BE2C (cell line): ENCODE data around the gene NRP2. TPM values are rescaled to one million over a fixed set of nuclear protein-coding genes. Genes with fewer than 3 reads are reported as not detected.
A peak's percentile ranks its signal among the peaks of the same experiment; 100 is the strongest.

Experiments
- DNase-seq: peaks from one replicate; pipeline ENCODE4 v3.0.0-alpha.2; 2020
- H3K27me3 ChIP-seq: fragments of 250-450 bp; sonication (Bioruptor Pico); 2 replicates; pipeline ENCODE4 v1.5.1; 2020; ENCODE audit warnings: mild to moderate bottlenecking
- H3K36me3 ChIP-seq: fragments of 250-450 bp; sonication (Bioruptor Pico); 2 replicates; pipeline ENCODE4 v1.5.1; 2020; ENCODE audit warnings: mild to moderate bottlenecking
- H3K4me1 ChIP-seq: fragments of 250-450 bp; sonication (Bioruptor Pico); 2 replicates; pipeline ENCODE4 v1.5.1; 2020
- H3K4me3 ChIP-seq: 2 replicates; pipeline ENCODE4 v1.5.1; 2011; ENCODE audit warnings: low read depth, low read length
- H3K9me3 ChIP-seq: fragments of 250-450 bp; sonication (Bioruptor Pico); 2 replicates; pipeline ENCODE4 v1.5.1; 2020
- polyA plus RNA-seq: library from polyadenylated mRNA; unstranded; fragments of >200 nt; gene quantifications from one replicate; pipeline ENCODE4 v1.2.1, GENCODE V29; 2012; ENCODE audit warnings: low read depth, missing spikeins; ENCODE audit not compliant: insufficient read length, insufficient read depth
- TF ChIP-seq, protein P1 (sequence below): IDR thresholded peaks from 2 replicates; pipeline ENCODE4 v1.5.1; 2012; ENCODE audit warnings: mild to moderate bottlenecking, low read depth, low read length

Gene NRP2, protein sequence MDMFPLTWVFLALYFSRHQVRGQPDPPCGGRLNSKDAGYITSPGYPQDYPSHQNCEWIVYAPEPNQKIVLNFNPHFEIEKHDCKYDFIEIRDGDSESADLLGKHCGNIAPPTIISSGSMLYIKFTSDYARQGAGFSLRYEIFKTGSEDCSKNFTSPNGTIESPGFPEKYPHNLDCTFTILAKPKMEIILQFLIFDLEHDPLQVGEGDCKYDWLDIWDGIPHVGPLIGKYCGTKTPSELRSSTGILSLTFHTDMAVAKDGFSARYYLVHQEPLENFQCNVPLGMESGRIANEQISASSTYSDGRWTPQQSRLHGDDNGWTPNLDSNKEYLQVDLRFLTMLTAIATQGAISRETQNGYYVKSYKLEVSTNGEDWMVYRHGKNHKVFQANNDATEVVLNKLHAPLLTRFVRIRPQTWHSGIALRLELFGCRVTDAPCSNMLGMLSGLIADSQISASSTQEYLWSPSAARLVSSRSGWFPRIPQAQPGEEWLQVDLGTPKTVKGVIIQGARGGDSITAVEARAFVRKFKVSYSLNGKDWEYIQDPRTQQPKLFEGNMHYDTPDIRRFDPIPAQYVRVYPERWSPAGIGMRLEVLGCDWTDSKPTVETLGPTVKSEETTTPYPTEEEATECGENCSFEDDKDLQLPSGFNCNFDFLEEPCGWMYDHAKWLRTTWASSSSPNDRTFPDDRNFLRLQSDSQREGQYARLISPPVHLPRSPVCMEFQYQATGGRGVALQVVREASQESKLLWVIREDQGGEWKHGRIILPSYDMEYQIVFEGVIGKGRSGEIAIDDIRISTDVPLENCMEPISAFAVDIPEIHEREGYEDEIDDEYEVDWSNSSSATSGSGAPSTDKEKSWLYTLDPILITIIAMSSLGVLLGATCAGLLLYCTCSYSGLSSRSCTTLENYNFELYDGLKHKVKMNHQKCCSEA
- 18.9 TPM for polyA plus RNA-seq

GRCh38 chr2:205682239-205682970 lies at the start of gene NRP2:
TSS of gene NRP2 (plus strand) at chr2:205682501. CDS start at chr2:205683291, 790 bp downstream.
- H3K27me3 ChIP-seq = peaks cover 32% of the 10 kb centered on the region
- TF ChIP-seq, protein P1, sequence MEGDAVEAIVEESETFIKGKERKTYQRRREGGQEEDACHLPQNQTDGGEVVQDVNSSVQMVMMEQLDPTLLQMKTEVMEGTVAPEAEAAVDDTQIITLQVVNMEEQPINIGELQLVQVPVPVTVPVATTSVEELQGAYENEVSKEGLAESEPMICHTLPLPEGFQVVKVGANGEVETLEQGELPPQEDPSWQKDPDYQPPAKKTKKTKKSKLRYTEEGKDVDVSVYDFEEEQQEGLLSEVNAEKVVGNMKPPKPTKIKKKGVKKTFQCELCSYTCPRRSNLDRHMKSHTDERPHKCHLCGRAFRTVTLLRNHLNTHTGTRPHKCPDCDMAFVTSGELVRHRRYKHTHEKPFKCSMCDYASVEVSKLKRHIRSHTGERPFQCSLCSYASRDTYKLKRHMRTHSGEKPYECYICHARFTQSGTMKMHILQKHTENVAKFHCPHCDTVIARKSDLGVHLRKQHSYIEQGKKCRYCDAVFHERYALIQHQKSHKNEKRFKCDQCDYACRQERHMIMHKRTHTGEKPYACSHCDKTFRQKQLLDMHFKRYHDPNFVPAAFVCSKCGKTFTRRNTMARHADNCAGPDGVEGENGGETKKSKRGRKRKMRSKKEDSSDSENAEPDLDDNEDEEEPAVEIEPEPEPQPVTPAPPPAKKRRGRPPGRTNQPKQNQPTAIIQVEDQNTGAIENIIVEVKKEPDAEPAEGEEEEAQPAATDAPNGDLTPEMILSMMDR = no peak
- no peaks in the 10 kb centered on the region for H3K36me3 ChIP-seq
- H3K4me1 ChIP-seq = peaks cover 11% of the 10 kb centered on the region
- no peaks in the 10 kb centered on the region for H3K9me3 ChIP-seq
- H3K4me3 ChIP-seq = peak within 1 kb of the TSS; percentile 66
- peak; percentile 83 for DNase-seq

DNA sequence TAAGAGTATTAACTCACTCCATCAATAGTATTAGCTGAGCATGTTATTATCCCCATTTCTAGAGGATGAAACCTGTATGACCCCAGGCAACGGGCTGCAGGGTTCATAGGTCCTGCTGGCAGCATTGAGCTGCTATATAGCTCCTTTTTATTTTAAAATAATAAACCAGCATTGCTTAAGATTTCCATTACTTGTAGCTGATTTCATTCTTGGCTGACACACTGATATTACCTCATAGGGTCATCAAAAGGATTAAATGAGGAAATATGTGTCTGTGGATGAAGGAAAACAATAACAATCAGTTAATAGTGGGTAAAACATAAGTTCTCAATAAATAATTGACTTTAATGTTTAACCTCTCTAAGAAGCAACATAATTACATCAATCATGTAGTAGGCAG lies 48.3 kb upstream of the NRP2 start:
- Histone ChIP-seq H3K4me3 (no peak overlapping the region), H3K36me3 (no peaks in the 10 kb centered on the region), H3K27me3 (no peaks in the 10 kb centered on the region), H3K9me3 (no peaks in the 10 kb centered on the region), H3K4me1 (no peaks in the 10 kb centered on the region)
- TF ChIP-seq, protein P1 = no peak
- DNase-seq = no peak

DNA sequence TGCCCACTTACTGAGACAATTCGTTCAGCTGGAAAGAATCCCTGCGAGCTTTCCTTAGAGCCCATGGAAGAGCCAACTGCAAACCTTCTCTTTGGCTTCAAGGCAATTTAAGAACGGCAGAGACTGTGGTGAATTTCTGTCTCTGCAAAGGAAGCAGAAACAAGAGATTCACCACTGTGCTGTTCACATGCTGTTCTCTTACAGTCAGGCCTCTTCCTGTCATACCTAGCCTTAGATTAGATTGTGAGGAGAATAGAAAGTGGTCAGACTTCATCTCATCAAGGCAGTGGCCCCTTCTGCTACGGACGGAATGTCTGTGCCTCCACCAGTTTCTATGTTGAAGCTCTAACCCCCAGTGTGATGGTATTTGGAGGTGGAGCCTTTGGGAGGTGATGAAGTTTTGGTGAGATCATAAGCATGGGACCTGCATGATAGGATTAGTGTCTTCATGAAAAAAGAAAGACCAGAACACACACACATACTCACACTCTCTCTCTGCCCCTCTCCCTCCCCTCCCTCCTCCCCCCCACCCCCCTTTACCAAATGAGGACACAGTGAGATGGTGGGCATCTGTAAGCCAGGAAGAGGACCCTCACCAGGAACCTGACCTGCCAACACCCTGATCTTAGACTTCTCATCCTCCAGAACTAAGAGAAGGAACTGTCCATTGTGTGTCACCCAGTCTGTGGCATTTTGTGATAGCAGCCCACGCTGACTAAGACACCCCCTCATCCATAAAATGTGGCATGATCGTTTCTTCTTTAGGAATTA lies 45.6 kb upstream of the NRP2 start:
- no peaks in the 10 kb centered on the region for H3K4me1 ChIP-seq
- H3K27me3 ChIP-seq = no peaks in the 10 kb centered on the region
- TF ChIP-seq, protein P1 = no peak
- no peak overlapping the region for H3K4me3 ChIP-seq
- DNase-seq = no peak
- no peaks in the 10 kb centered on the region for H3K9me3 ChIP-seq
- no peaks in the 10 kb centered on the region for H3K36me3 ChIP-seq

- Histone ChIP-seq H3K9me3 (no peaks in the 10 kb centered on the region), H3K4me3 (no peak overlapping the region), H3K36me3 (no peaks in the 10 kb centered on the region), H3K27me3 (no peaks in the 10 kb centered on the region), H3K4me1 (no peaks in the 10 kb centered on the region)
- no peak for DNase-seq
- TF ChIP-seq, protein P1 = no peak
Observed at GRCh38 chr2:205637320-205637602, 45.0 kb upstream of the NRP2 start.

- no peaks in the 10 kb centered on the region for H3K4me1 ChIP-seq
- DNase-seq = no peak
- H3K36me3 ChIP-seq = no peaks in the 10 kb centered on the region
- H3K9me3 ChIP-seq = no peaks in the 10 kb centered on the region
- TF ChIP-seq, protein P1 = no peak
- no peaks in the 10 kb centered on the region for H3K27me3 ChIP-seq
- H3K4me3 ChIP-seq = no peak overlapping the region
Observed at GRCh38 chr2:205637779-205638503, 44.4 kb upstream of the NRP2 start.
